Epithelial cell of prostate (primary cell): Measurements from ENCODE around the gene MESP2.

ENCODE experiments used
- DNase-seq: peaks from one replicate; pipeline ENCODE4 v3.0.0-alpha.2; 2011; ENCODE audit warnings: low read depth, low spot score
- H3K27ac ChIP-seq: fragments of 450-650 bp; 2 replicates; pipeline ENCODE4 v1.5.1; 2017; ENCODE audit warnings: mild to moderate bottlenecking

MESP2 gene

DNA sequence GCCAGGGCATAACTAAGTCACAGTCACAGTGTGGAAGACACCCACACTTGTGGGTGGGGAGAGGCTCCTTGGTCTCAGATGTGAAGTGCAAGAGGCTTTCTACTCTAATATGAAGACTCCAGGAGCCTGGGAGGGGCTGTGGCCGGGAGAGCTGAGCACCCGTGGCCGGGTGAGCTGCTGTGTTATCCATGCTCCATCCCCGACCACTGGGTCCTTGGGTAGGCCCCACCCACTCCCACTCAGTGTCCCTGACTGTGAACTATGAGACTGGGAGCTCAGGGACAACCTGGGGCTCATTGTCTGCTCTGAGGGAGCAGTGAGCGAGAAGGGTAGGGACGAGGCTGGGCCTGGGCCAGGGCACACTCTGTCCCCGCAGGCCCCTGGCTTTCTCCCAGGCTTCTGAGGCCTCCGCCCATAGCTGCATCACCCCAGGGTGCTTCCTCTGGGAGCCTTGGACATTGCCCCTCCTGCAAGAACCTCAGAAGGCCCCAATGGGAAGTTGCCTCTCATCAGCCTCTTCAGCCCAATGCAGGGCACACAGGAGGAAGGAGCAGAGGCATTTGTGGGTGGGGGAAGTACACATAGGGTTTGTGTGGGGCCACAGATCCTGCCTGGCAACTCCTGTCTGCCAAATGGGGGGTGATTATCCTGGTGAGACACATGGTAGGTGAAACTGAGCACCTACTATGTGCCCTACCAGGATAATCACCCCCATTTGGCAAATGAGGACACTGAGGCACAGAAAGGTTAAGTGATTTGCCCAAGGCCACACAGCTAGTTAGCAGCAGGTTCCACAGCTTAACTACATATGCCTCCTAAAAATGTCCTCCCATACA lies 36.1 kb downstream of the MESP2 start:
- peak overlapping the region; percentile 32 for H3K27ac ChIP-seq
- DNase-seq, result no peak

DNA sequence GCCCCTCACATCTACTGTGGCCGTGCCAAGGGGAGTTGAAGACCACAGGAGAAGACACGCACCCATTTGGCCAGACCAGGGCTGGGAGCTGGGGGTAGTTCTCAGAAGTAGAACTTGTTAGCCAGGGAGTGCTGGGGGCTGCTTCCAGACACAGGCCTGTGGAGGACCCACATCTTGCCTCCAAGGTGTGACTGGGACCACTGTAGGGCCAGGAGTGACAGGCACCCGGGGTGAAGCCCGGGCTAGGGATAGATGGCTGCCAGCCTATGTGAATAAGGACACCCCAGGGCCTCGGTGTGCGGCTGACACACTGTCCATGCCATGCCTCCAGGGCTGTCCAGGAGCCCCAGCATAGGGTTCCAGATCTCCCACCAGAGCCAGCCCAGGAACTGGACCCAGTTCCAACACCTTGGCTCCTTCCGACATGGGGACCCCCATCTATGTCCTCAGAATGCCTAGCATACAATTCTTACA lies 36.8 kb downstream of the MESP2 start:
- peak overlapping the region; percentile 32 for H3K27ac ChIP-seq

DNA sequence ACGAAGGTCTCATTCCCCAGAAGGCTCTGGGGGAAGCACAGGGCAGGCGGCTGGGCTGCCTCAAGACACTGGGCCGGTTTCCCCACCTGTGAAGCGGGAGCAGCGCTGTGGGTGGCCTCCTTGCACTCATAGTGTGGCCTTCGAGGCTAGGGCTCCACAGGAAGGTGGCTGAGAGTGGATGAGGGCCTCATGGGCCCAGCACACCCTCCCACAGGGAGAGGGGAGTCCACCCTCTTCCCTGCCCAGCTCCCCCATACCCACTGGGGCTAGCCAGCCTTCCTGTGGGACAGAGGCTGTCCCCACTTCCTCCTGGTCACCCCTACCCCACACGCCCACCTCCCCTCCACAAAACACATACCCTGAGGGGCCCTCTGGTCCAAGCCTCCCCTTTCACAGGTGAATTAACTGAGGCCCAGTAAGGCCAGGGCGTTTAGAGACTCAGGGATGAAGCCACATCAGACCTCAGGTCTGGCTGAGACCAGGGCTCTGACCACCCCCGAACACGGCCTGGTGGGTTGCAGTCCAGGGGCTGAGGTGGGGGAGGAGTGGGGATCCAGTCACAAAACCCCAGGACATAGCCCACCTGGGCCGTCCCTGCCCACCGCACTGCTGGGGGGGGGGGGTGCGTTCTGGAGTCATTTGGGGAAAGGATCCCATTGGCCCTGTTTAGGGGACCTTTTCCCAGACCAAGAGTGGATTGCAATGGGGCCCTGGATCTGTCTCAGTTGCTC lies 37.4 kb downstream of the MESP2 start:
- DNase-seq, result no peak
- peak overlapping the region; percentile 32 for H3K27ac ChIP-seq

More for the DNA sequence above, 36.8 kb downstream of the MESP2 start:
- no peak for DNase-seq

DNA sequence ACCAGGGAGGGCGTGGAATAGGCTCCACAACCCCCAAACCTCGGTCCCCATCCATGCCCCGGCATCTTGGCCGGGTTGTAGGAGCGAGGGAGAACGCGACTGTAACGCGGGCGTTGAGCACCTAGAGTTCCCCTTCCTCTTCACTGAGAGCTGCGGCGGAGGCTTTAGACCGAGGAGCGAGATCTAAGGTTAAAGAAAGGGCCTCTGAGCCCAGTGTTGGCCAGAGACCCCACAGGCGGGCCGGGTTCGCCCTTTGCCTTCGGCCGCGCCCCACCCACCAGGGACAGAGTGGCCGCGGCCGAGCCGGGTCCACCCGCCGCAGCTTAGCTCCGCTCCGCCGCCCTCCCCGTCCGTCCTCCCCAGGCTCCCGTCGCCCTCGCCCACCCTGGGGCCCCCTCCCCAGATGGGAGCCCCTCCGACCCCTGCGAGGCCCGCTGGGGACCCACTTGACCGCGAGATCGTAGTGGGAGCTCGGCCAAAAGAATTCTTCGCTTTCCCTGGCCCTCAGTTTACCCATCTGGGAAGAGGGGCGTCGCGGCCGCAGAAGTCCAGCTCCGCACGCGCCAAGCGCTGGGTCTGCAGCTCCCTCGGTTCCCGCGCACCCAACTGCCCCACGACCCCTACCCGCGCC lies 38.1 kb downstream of the MESP2 start:
- no peak for DNase-seq
- peak overlapping the region; percentile 32 for H3K27ac ChIP-seq

DNA sequence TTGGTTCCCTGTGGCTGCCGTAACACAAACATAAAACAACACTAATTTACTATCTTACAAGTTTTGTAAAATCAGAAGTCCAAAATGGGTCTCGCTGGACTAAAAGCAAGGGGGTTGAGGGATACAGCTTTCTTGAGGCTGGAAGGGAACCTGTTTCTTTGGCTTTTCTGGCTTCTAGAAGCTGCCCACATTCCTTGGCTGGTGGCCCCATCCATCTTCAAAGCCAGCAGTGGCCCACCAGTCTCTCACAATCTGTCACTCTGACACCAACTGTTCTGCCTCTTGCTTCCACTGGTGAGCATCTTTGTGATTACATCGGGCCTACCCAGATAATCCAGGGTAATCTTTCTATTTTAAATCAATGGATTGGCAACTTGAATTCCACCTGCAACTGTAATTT lies 39.6 kb downstream of the MESP2 start:
- DNase-seq, result no peak

DNA sequence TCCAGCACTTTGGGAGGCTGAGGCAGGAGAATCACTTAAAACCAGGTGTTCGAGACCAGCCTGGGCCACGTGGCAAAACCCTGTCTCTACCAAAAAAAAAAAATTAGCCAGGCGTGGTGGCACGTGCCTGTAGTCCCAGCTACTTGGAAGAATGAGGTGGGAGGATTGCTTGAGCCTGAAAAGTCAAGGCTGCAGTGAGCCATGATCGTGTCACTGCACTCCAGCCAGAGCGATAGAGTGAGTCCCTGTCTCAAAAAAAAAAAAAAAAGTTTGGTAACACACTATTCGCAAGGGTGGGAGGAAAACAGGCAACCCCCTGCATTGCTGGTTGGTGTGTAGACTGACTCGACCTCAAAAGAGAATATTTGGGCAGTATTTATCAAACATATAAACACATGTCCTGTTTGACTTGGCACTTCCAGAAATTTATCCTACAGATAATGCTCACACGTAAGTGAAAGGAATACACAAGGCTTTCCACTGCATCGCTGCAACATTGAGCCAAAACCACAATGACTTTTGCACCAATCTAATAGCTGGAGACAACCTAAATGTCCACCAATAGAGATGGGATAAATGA lies 41.7 kb downstream of the MESP2 start:
- H3K27ac ChIP-seq, result no peak overlapping the region
- DNase-seq, result no peak

More for the DNA sequence above, 39.6 kb downstream of the MESP2 start:
- no peak overlapping the region for H3K27ac ChIP-seq

DNA sequence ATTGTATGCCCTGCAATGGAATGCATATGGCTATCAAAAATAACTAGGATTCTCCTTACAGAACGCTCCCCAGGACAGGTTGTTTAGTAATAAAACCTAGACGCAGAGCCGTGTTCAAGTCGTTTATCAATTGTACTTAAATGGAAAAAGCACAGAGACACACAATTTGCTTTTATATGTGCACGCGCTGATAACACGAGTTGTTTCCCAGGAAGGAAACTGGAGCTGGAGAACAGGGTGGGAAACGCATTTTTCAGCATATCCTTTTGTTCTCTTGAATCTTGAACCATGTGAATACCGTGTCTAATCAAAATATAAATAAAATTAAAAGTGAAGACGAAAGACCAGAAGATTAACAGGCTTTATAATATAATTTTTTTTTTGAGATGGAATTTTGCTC lies 42.2 kb downstream of the MESP2 start:
- H3K27ac ChIP-seq, result no peak overlapping the region
- DNase-seq, result no peak

DNA sequence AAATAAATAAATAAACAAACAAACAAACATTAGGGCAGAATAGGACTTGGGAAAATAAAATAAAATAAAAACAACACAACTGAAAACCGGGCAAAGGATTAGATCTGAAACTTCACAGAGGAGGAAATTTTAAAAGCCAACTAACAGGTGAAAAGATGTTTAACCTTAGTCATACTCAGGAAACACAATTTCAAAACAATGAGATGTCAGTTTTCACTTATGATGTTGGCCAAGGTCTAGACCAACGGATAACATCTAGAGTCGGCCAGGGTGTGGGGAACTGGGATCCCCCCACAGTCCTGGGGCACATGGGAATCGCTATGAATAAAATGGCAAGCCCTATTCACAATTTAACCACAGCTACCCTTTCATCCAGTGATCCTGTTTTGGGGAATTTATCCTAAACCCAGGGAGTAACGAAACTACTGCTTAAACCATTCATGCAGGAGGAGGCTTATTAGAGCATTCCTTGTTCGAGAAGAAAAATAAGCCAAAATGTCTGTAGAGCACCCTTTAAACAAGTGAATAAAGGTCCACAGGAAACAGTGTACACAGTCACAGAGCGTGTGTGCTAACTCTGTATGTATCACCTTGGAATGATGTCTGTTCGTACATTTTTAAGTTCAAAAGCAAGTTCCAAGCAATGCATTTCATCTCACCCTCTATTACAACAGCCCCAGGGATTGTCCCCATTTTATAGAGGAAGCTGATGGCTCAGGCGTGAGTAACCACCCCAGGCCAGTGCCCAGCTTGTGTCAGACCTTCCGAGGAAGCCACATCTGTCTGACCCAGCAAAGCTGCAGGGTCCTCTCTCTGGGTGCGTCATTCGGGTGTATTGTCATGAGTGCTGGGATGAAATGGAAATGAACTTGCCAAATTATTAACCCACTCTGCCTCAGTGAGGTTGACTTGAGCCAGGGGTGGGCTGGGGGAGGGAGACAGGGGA lies 44.8 kb downstream of the MESP2 start:
- H3K27ac ChIP-seq, result peak overlapping the region; percentile 90
- no peak for DNase-seq

DNA sequence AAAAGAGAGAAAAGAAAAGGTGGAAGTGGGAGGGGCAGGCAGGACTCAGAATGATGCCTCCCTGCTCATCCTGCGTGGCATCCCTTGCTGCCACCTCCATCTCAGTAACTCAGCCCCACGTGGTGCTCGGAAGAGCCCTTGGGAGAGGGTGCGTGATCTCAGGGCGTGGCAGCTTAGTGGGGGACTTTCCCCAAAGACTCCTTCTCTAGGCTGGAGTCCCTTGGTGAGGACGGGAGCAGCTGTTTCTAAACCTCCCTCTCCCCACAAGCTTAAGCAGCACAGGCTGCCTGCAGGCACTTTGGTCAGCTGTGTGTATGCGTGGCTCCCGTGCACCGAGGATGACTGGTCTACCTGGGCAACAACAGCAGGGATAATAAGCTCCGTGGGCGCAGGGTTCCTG lies 45.9 kb downstream of the MESP2 start:
- peak overlapping the region; percentile 90 for H3K27ac ChIP-seq
- no peak for DNase-seq

DNA sequence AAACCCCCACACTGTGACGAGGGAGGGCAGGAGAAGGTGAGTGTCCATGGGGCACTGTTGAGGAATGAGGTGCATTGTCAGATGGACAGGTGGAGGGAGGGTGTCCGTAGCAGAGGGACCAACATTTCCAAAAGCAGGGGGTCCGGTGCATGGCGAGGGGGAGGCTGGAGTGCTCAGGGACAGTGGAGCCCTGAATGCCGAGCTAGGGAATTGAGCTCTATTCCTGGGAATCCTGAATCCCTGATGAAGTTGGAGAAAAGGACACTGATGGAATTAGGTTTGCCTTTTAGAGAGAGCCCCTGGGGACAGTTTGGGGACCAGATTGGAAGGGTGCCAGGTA lies 46.4 kb downstream of the MESP2 start:
- DNase-seq, result no peak
- H3K27ac ChIP-seq, result peak overlapping the region; percentile 90

DNA sequence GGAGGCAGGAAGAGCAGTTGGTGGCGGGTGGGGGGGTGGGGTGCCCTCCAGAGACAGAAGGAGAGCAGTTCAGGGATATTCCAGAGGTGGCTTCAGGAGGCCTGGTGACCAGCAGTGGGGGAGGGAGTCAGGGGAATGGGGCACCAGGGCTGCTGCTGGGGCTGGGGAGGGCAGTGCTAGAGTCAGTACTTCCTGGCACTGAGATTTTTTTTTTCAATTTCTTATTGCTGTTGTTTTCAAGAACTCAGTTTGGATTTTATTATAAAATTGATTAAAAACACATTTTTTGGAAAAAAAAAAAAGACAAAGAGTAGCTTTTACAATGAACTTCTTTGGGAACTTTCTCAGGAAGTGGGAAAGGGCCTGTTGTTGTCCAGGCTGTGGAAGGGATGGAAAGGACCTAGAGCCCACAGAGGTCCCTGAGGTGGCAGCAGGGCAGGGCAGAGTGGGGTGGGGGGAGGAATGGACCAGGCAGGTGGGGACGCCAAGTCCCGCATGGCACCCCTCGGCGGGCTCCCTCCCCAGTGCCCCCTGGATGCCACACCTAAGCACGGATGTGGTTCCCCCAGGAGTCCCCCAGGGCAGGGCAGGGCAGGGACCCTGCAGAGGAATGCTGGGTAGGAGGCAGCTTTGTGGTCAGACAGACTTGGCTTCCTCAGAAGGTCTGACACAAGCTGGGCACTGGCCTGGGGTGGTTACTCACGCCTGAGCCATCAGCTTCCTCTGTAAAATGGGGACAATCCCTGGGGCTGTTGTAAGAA lies 47.0 kb downstream of the MESP2 start:
- no peak for DNase-seq
- peak overlapping the region; percentile 90 for H3K27ac ChIP-seq

DNA sequence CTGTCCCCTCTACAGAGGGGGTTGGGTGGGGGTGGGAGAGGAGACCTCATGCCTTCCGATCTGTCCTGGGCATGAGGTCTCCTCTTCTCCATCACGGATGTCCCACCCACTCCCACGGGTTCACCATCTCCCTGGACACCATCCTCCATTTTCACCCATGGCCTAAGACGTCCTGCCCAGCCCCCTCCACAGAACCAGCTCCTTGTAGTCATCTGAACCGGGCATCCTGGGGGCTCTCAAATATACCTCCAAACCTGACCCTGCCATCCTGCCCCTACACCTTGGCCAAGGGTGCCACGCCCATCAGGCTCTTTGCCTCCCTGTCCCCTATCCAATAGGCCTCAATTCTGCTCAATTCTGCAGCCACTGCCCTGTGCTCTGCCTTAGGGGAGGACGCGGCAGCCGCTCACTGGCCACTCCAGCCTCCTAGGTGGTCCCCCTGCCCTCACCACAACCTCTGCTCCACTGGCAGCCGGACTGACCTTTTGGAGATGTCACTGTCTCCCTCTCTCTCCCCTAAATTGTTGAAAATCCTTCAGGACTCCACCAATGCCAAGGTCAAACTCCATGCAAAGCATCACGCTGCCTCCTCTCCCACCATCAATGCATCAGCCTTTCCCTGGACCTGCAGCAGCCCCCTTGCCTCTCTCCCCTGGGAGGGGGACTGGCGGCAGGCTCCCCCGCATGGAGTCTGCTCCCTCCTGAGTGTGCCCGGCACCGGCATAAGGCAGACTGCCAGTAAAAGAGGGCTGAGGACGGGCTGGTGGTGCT lies 47.9 kb downstream of the MESP2 start:
- peak overlapping the region; percentile 90 for H3K27ac ChIP-seq
- no peak for DNase-seq

DNA sequence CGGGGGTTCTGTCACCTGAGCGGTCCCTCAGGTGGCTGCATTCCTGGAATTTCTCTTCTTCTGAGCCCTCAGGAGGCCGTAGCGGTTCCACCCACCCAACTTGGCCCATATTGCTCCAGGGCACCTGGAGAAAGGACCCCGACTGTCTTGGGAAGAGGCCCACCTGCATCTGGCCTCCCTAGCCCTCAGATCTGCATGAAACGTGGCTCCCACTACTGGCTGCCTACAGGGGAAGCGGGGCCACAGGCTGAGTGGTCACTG lies 48.4 kb downstream of the MESP2 start:
- H3K27ac ChIP-seq, result no peak overlapping the region
- DNase-seq, result no peak

DNA sequence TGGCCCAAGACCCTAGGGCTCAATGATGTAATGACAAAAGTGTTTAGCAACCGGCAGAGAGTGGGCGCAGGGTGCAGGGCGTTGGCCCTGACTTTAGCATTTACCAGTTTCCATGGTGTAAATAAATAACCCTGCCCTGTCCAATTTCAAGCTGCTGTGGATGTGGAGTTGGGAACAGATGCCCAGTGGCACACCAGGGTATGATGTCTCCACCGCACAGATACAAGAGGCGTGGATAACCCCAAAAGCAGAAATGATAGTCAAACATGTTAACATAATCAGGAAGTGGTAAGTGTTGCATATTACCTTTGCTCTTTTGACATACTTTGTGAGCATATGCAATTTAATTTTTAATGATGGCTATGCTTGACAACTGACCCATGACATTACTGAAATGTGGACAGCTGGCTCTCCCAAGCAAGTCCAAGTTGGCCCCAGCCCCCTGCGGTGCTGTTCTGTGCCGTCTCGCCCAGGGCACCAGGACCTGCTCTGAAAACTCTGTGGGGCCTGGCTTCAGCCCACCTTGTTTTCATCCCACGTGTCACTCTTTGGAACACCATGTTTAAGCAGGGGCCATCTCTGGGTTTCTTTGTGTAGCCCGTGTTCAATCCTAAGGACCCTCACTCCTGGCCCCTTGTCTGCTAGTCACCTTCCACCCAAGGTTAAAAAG lies 49.3 kb downstream of the MESP2 start:
- no peak overlapping the region for H3K27ac ChIP-seq
- no peak for DNase-seq

DNA sequence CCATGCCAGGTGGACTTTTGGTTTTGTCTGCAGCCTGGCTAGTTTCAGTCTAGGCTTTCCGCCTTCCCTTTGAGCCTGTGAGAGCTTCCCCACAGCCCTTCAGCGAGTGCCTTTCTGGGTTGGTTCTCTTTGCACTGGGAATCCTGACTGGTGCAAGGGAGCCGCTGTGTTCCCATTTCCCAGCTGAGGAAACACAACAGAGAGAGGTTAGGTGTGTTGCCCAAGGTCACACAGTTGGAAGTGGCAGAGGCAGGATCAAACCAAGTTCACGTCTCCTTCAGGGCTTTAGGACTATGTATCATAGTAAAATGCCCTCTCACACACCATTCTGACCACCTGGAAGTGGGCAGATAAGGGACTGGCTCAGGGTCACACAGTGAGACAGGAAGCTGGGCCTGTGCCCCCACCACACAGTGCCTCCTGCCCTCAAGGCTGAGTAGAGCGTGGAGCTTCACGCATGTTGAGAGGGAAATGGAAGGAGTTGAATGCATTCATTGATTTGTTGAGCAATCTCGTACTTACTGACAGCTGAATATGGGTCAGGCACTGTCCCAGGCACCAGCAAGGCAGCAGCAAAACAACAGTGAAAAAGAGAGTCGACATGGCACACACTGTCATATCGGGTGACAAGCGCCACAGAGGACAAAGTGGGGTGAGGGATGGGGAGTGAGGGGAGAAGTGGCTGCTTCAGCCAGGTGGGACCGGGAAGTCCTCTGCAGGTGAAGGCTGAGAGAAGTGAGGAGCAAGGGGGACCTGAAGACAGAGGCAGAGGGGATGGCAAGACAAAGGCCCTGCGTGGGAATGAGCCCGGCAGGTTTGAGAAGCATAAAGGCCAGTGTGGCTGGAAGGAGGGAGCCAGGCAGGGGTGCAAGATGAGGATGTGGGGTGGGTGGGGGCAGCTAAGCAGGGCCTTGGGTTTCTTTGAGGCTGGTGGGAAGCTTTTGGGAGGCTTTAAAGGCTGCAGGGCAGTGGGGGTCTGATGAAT lies 50.8 kb downstream of the MESP2 start:
- no peak overlapping the region for H3K27ac ChIP-seq
- DNase-seq, result no peak

DNA sequence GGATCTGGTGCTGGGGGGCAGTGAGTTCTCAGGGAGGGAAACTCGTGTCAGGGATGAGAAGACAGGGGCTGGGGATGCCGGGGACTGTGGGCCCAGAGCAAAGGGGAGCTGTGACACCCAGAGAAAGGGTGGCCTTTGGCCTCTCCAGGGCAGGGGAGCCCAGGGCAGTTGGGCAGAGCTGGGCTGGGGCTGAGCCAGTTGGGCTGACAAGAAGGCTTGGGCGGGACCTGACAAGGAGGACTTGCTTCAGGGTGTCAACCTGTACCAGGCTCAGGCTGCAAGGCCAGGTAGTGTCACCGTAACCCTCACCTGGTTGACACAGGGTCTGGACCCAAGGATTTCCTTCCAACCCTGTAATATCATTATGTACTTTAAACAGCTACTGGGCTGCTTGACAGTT lies 51.7 kb downstream of the MESP2 start:
- H3K27ac ChIP-seq, result peak overlapping the region; percentile 19
- no peak for DNase-seq
